Natural killer cell (primary cell): ENCODE measurements around the gene EFHD1. TPM values are rescaled to one million over a fixed set of nuclear protein-coding genes. Genes with fewer than 3 reads are reported as not detected.

Source experiments
- ATAC-seq, 3 donors: fragments of 150-1000 bp in 2 of 3; fragments of 200-7000 bp in 1 of 3; cut with Tn5 transposase; 1 replicate in 1 of 3; 2 replicates in 2 of 3; pipeline ENCODE4 v1.10.0; 2021; ENCODE audit warnings: mild to moderate bottlenecking in 2 of 3, moderate library complexity in 2 of 3
- DNase-seq, 2 donors: peaks; one replicate each; pipeline versions ENCODE4 v3.0.0 to v3.0.0-alpha.2; 2013 to 2021; ENCODE audit warnings: mixed read lengths in 1 of 2
- H3K27ac ChIP-seq: one replicate; pipeline ENCODE4 v1.5.1; 2013; ENCODE audit warnings: mild to moderate bottlenecking, low read length
- H3K27me3 ChIP-seq: one replicate; pipeline ENCODE4 v1.6.1; 2013; ENCODE audit warnings: low read length; ENCODE audit not compliant: control insufficient read depth, insufficient read depth
- H3K36me3 ChIP-seq: one replicate; pipeline ENCODE4 v1.6.1; 2013; ENCODE audit warnings: low read length; ENCODE audit not compliant: control insufficient read depth, insufficient read depth
- H3K4me1 ChIP-seq: one replicate; pipeline ENCODE4 v1.6.1; 2013; ENCODE audit warnings: low read length; ENCODE audit not compliant: control insufficient read depth, insufficient read depth
- H3K4me3 ChIP-seq: one replicate; pipeline ENCODE4 v1.5.1; 2013; ENCODE audit warnings: low read length
- H3K9me3 ChIP-seq: one replicate; pipeline ENCODE4 v1.6.1; 2013; ENCODE audit warnings: low read length; ENCODE audit not compliant: control insufficient read depth, insufficient read depth
- H3K27ac Mint-ChIP-seq, 2 donors: one replicate each; pipeline ENCODE4 v1.8.0; 2022; ENCODE audit warnings: mild to moderate bottlenecking in 2 of 2, mixed read lengths in 2 of 2, moderate library complexity in 1 of 2
- H3K27me3 Mint-ChIP-seq, 2 donors: one replicate each; pipeline ENCODE4 v1.8.0; 2022; ENCODE audit warnings: low read depth in 2 of 2, mixed read lengths in 2 of 2
- H3K36me3 Mint-ChIP-seq: one replicate; pipeline ENCODE4 v1.8.0; 2022; ENCODE audit warnings: mixed read lengths
- H3K4me1 Mint-ChIP-seq, 2 donors: one replicate each; pipeline ENCODE4 v1.8.0; 2022; ENCODE audit warnings: mixed read lengths in 2 of 2
- H3K4me3 Mint-ChIP-seq: one replicate; pipeline ENCODE4 v1.8.0; 2022; ENCODE audit warnings: mild to moderate bottlenecking, moderate library complexity, mixed read lengths
- H3K9me3 Mint-ChIP-seq, 2 donors: one replicate each; pipeline ENCODE4 v1.8.0; 2022; ENCODE audit warnings: mixed read lengths in 2 of 2
- WGBS: methylation state at CpG from one replicate; pipeline ENCODE4 v1.1.7; 2013; ENCODE audit warnings: missing lambda C conversion rate; ENCODE audit not compliant: insufficient coverage; 5-methylcytosine and 5-hydroxymethylcytosine counted together
- intact Hi-C: fragments of 100-400 bp; cut with micrococcal nuclease; formaldehyde crosslinking; loops from one replicate; pipeline ENCODE4 v1.14.2; 2022
- total RNA-seq, 4 donors: library from RNA; stranded (reverse); fragments of 120-200 nt in 1 of 4; gene quantifications; one replicate each; pipeline versions ENCODE4 v1.2.3 to v1.2.4, GENCODE V29; 2013 to 2022
- TF ChIP-seq, protein P1 (sequence below): fragments of 200-600 bp; IDR thresholded peaks from one replicate; pipeline ENCODE4 v1.8.0; 2022; ENCODE audit warnings: antibody characterized with exemption

EFHD1 gene
- total RNA-seq, 3 donors from 2014 or later (not counting 1 experiment from before 2014, with no cell fraction given) = 0.58 TPM; not detected in 2

DNA sequence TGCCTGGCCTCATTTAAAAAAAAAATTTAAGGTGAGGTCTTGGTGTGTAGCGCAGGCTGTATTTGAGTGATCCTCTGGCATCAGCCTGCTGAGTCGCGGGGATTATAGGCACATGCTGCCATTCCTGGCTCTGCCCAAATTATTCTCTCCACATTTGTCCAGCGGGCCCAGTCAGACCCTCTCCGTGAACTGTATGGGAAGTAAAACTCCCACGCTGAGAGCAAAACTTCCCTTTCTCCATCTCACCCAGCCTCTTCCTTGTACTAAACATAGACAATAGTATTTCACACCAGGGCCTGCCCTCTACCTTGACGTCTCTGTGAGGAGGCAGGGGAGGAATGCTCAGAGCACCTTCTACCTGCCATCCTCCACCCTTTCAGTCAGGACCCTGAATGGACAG lies 45.9 kb upstream of the EFHD1 start:
- Mint-ChIP-seq H3K4me3 (no peak overlapping the region), H3K36me3 (no peaks in the 10 kb centered on the region), H3K27me3 (no peaks in the 10 kb centered on the region), H3K9me3 (no peaks in the 10 kb centered on the region), H3K4me1 (no peaks in the 10 kb centered on the region), H3K27ac (no peak overlapping the region)
- Histone ChIP-seq H3K9me3 (no peaks in the 10 kb centered on the region), H3K36me3 (peaks cover 5% of the 10 kb centered on the region), H3K27ac (no peak overlapping the region), H3K27me3 (no peaks in the 10 kb centered on the region), H3K4me1 (no peaks in the 10 kb centered on the region), H3K4me3 (no peak overlapping the region)
- DNase-seq (no peak), ATAC-seq (no peak)
- intact Hi-C loops = no loop called here
- WGBS = 74% methylated on average over 7 of the region's 7 CpGs
- TF ChIP-seq, protein P1, sequence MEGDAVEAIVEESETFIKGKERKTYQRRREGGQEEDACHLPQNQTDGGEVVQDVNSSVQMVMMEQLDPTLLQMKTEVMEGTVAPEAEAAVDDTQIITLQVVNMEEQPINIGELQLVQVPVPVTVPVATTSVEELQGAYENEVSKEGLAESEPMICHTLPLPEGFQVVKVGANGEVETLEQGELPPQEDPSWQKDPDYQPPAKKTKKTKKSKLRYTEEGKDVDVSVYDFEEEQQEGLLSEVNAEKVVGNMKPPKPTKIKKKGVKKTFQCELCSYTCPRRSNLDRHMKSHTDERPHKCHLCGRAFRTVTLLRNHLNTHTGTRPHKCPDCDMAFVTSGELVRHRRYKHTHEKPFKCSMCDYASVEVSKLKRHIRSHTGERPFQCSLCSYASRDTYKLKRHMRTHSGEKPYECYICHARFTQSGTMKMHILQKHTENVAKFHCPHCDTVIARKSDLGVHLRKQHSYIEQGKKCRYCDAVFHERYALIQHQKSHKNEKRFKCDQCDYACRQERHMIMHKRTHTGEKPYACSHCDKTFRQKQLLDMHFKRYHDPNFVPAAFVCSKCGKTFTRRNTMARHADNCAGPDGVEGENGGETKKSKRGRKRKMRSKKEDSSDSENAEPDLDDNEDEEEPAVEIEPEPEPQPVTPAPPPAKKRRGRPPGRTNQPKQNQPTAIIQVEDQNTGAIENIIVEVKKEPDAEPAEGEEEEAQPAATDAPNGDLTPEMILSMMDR = no peak

DNA sequence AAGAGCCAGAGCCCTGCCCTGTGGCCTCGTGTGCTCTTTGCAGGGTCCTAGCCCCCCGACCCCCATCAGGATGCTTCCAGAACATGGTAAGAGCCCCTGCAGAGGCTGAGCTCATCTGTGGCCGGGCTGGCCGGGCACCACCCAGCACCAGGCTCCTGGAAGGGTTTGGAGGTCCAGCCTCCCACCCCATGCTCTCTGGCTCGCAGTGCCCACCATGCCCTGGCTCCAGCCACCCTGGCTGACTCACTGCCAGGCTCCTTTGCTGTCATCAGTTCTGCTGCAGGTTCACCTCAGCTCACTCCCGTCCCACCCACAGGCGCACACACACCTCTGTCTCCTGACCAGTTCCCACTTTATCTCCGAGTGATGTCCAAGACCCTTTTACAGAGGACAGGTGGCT lies 45.4 kb upstream of the EFHD1 start:
- no peaks in the 10 kb centered on the region for H3K4me1 Mint-ChIP-seq
- no peaks in the 10 kb centered on the region for H3K27me3 Mint-ChIP-seq
- no peak overlapping the region for H3K27ac Mint-ChIP-seq
- H3K36me3 ChIP-seq = peaks cover 3% of the 10 kb centered on the region
- no peak overlapping the region for H3K27ac ChIP-seq
- no peaks in the 10 kb centered on the region for H3K27me3 ChIP-seq
- no peaks in the 10 kb centered on the region for H3K9me3 Mint-ChIP-seq
- H3K36me3 Mint-ChIP-seq = no peaks in the 10 kb centered on the region
- WGBS = 89% methylated on average over 8 of the region's 8 CpGs
- no peak overlapping the region for H3K4me3 ChIP-seq
- DNase-seq = no peak
- no peak for ATAC-seq
- no peak overlapping the region for H3K4me3 Mint-ChIP-seq
- intact Hi-C loops = no loop called here
- no peaks in the 10 kb centered on the region for H3K4me1 ChIP-seq
- TF ChIP-seq, protein P1 = no peak
- no peaks in the 10 kb centered on the region for H3K9me3 ChIP-seq

DNA sequence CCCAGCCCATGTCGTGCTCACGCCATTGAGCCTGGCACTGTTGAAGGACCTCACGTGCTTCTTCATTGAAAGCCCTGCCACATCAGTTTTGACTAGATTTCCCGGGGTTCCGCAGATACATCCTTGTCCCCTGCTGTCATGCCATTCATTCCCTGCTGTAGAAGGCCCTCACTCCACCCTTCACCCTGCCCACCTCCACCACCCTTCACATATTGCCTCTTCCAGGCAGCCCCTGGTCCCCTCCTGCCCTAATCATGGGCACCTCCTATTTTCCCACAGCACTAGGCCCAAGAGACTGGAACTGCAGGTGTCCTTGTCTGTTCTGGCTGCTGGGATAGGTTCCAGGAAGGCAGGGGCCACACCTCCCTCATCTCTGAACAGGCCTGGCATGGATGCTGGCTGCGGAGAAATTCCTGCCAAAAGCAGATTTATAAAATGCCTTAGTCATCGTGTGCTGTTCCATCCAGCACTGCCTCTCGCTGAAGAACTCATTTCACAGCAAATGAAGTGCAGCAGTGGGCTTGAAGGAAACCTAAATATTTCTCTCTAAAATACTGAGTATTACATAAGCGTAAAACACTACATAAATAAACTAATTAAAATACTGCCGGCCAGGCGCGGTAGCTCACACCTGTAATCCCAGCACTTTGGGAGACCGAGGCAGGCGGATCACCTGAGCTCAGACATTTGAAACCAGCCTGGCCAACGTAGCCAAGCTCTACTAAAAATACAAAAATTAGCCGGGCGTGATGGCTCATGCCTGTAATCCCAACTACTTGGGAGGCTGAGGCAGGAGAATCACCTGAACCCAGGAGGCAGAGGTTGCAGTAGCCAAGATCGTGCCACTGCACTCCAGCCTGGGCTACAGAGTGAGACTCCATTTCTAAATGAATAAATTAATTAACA lies 44.5 kb upstream of the EFHD1 start:
- Mint-ChIP-seq H3K4me1 (no peaks in the 10 kb centered on the region), H3K36me3 (no peaks in the 10 kb centered on the region), H3K4me3 (no peak overlapping the region), H3K27ac (no peak overlapping the region), H3K9me3 (no peaks in the 10 kb centered on the region), H3K27me3 (no peaks in the 10 kb centered on the region)
- WGBS = 88% methylated on average over 17 of the region's 18 CpGs
- DNase-seq = no peak
- Histone ChIP-seq H3K27ac (no peak overlapping the region), H3K36me3 (no peaks in the 10 kb centered on the region), H3K4me3 (no peak overlapping the region), H3K4me1 (no peaks in the 10 kb centered on the region), H3K27me3 (no peaks in the 10 kb centered on the region), H3K9me3 (no peaks in the 10 kb centered on the region)
- intact Hi-C loops = no loop called here
- TF ChIP-seq, protein P1 = no peak
- ATAC-seq = no peak
